Iris pigment epithelial cell (primary cell): Measurements from ENCODE around the gene VDAC1.

Experiments
- DNase-seq: peaks from one replicate; pipeline ENCODE4 v3.0.0-alpha.2; 2011; ENCODE audit warnings: low read depth

VDAC1 gene

DNA sequence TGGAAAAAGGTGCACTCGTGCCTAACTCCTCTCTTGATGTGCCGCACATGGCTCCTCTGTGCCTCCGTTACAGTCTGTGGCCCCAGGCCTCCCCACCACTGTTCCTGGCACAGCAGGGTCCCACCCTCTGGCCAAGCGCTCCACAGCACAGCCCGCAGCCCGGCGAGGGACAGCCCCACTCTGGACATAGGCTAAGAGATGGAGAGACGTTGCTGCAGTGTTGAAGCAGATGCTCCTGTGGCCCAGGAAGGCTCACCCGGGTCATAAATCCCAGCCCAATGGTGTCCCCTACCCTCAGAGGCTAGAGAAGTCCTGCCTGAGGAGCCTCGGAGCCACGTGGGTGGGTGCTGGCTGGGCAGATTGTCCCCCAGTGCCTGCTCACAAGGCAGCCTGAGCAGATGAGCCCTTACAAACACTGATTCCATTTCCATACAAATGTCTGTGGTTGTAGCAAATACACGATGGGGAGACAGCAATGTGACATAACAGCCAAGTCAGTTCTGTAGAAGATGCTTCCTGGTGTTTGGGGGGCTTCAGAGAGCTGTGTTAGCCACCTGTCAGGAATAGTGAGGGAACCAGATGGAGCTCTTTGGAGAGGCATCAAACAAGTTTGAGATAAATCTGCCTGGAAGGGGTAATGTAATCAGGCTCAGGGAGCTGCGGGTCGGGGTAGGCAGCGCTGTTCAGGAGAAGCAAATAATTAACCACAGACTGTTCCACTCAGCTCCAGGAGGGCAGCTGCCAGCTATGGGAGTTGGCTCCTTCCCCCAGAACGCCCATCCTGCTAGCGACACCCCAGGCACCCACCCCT is 78.1 kb downstream of the VDAC1 start:
- DNase-seq, result no peak

DNA sequence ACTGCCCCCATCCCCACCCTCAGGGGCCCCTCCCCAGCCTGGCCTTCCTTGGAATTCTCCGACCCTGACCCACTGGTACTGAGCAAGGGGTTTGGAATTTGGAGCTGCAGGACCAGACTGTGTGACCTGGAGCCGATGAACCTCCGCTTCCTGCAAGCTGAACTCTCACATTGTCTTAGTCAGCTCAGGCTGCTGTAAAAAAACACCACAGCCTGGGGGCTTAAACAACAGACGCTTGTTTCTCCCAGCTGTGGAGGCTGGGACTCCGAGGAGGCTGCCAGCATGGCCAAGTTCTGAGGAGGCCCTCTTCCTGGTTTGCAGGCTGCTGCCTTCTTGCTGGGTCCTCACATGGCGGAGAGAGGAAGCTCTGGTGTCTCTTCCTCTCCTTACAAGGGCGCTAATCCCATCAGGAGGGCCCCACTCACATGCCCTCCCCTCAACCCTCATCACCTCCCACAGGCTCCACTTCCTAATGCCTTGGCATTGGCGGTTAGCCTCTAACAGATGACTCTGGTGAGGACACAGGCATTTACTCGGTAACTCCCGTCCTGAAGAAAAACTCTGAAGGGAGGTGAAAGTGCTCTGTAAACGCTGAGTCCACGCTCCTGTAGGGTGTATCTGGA is 78.8 kb downstream of the VDAC1 start:
- DNase-seq, result peak; percentile 44

DNA sequence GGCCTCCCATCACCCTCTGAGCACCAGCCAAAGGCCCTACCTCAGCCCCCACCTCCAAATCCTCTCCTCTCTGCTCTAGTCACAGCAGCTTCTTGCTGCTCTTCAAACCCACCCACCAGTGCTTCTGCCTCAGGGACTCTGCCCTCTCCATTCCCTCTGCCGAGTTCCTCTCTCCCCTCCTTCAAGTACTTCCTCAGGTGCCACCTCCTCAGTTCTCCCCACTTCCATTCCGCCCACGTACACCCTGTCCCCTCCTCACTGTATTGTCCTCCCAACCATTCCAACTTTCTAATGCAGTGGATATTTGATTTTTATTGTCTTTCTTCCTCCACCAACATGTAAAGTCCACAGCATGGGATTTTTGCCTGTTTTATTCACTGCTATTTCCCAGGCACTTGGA is 79.5 kb downstream of the VDAC1 start:
- no peak for DNase-seq

DNA sequence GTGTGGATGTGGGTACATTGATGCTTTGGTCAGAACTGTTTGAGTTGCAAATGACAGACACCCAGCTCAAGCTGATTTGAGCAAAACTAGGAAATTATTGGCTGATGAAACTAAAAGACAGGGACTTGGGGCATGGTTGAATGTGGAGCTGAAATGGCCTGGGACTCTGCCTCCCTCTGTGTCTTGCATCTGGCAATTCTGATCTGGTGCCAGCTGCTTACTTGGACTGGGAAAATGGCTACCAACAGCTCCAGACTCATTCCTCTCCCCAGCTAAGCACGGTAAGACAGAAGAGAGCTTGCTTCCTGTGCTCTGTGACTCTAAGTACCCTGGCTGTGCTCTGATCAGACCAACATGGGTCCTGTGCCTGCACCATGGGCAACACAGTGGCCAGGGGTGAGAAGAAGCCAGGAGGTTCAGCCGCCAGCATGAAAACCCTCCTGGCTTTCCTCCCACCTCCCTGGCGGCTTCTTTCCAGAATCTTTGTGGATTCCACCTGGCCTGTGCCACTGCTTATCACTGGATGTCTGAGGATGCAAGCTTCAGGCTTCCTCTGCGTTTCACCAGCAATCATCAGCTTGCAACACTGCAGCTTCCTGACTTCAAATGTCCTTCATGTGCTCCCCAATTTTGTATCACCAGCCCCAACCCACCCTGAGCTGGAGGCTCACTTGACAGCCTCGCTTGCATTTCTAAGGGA is 80.4 kb downstream of the VDAC1 start:
- DNase-seq, result no peak

DNA sequence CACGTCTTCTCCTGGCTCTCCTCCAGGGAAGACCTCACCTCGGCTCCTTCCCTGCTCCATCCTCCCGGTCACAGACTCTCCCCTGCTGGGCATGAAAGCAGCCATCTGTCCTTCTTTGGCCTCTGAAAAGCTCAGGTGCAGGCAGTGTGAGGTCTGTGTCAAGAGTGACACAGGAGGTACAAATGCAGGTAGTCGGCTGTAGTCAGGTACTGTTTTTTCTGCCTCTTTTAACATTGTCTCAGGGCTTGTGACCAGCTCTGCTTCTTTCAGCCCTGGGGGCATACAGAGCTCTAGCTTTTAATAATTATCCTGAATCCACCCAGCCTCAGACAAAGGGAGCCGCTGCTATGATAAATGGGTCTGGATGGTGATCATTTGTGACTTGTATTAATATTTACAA is 82.8 kb downstream of the VDAC1 start:
- DNase-seq, result no peak
